ENCODE results near the gene NOL3.

DNA sequence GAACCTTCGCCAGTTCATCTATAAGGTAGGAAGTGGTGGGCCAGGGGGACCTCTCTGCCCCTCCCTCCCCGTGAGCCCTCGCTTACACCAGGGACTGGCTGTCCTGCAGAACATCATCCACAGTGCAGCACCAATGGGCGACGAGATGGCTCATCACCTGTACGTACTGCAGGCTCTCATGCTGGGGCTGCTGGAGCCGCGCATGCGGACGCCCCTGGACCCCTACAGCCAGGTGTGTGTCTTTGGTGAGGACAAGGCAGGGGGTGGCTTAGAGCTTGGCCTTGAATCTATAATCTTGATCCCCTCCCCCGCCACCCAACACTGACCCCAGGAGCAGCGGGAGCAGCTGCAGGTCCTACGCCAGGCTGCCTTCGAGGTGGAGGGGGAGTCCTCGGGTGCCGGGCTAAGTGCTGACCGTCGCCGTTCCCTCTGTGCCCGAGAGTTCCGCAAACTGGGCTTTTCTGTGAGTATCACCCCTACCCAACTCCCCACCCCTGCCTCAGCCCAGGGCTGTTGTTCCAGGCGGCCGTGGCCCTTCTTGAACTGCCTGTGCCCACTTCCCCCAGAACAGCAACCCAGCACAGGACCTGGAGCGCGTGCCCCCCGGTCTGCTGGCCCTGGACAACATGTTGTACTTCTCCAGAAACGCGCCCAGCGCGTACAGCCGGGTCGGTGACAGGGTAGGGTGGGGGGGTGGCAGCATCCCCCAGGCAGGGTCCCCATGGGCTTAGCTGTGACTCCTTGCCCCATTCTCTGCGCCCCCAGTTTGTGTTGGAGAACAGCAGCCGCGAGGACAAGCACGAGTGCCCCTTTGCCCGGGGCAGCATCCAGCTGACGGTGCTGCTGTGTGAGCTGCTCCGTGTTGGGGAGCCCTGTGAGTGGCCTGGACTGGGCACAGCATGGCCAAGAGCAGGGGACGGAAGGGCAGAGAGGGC, 31.3 kb downstream of the NOL3 start:
- TF ChIP-seq POLR2A (IDR thresholded peaks at IDR 0.05), result no peak
- no peak for TF ChIP-seq POLR2AphosphoS5 (IDR thresholded peaks at IDR 0.05; ENCODE audit: insufficient read depth in 1 of 2, low read depth in 1 of 2)
- TF ChIP-seq, protein P1, sequence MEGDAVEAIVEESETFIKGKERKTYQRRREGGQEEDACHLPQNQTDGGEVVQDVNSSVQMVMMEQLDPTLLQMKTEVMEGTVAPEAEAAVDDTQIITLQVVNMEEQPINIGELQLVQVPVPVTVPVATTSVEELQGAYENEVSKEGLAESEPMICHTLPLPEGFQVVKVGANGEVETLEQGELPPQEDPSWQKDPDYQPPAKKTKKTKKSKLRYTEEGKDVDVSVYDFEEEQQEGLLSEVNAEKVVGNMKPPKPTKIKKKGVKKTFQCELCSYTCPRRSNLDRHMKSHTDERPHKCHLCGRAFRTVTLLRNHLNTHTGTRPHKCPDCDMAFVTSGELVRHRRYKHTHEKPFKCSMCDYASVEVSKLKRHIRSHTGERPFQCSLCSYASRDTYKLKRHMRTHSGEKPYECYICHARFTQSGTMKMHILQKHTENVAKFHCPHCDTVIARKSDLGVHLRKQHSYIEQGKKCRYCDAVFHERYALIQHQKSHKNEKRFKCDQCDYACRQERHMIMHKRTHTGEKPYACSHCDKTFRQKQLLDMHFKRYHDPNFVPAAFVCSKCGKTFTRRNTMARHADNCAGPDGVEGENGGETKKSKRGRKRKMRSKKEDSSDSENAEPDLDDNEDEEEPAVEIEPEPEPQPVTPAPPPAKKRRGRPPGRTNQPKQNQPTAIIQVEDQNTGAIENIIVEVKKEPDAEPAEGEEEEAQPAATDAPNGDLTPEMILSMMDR (IDR thresholded peaks at IDR 0.05), result no peak
